ENCODE data around the gene CFAP74.

DNA sequence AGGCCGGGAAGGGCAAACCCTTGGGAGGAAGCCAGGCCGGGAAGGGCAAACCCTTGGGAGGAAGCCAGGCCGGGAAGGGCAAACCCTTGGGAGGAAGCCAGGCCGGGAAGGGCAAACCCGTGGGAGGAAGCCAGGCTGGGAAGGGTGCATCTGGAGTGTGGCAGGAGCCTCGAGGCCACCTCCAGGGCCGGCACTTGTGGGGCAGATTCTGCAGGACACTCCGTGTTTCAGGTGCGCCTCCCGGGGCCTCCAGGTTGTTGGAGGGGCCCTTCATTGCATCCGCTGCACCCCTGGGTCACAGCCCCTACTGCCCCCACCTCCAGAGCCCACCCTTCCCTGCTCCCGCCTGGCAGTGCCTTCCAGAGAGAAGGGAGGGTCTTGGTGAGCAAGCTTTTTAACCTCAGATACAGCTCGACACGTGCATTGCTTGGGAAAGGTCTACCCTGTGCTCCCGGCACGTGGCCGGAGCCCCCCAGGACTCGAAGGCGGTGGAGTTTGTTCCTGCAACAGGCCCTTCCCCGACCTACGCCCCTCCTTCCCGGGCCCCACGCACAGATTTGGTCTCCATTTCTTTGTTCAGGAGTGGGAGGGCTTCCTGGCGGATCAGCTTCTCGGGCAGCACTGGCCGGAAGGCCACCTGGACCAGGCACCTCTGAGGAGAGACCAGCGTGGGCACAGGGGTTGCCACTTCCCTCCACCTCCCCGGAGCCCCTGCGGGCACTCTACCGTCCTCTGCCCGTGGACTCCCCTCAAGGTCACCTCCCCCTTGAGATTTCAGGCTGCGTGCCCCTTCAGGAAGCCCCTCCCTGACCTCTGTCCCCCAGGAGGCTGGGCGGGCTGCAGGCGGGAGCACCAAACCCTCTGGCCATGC lies 75.1 kb downstream of the CFAP74 start:
- TF ChIP-seq POLR2A (IDR thresholded peaks at IDR 0.05; ENCODE audit: low read length) = no peak
- TF ChIP-seq GATA1 (IDR thresholded peaks at IDR 0.05; ENCODE audit: low read depth, low read length) = no peak

Measured in erythroblast (primary cell).